Measurements from ENCODE around the gene BRF1.

- TF ChIP-seq EZH2phosphoT487 (IDR thresholded peaks at IDR 0.05; ENCODE audit: borderline replicate concordance), result no peak
- TF ChIP-seq, protein P1, sequence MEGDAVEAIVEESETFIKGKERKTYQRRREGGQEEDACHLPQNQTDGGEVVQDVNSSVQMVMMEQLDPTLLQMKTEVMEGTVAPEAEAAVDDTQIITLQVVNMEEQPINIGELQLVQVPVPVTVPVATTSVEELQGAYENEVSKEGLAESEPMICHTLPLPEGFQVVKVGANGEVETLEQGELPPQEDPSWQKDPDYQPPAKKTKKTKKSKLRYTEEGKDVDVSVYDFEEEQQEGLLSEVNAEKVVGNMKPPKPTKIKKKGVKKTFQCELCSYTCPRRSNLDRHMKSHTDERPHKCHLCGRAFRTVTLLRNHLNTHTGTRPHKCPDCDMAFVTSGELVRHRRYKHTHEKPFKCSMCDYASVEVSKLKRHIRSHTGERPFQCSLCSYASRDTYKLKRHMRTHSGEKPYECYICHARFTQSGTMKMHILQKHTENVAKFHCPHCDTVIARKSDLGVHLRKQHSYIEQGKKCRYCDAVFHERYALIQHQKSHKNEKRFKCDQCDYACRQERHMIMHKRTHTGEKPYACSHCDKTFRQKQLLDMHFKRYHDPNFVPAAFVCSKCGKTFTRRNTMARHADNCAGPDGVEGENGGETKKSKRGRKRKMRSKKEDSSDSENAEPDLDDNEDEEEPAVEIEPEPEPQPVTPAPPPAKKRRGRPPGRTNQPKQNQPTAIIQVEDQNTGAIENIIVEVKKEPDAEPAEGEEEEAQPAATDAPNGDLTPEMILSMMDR (conservative IDR thresholded peaks at IDR 0.05; ENCODE audit: low read length), result no peak
Observed at GRCh38 chr14:105163040-105163742, 137.6 kb downstream of the BRF1 start.
